Ovary (tissue), 9 donors: ENCODE results near the gene GUCA2A. TPM values are rescaled to one million over a fixed set of nuclear protein-coding genes. Genes with fewer than 3 reads are reported as not detected.

Source experiments
- DNase-seq, 5 donors: peaks; one replicate each; pipeline ENCODE4 v3.0.0-alpha.2; 2019 to 2020
- H3K27ac ChIP-seq, 2 donors: fragments of 200-600 bp; one replicate each; pipeline versions ENCODE4 v1.5.1 to v1.8.0; 2019 to 2022
- H3K27me3 ChIP-seq: fragments of 200-600 bp; one replicate; pipeline ENCODE4 v1.8.0; 2022
- H3K36me3 ChIP-seq: fragments of 200-600 bp; sonication (generic); one replicate; pipeline ENCODE4 v1.5.1; 2019
- H3K4me1 ChIP-seq: one replicate; pipeline ENCODE4 v1.8.1; 2013; ENCODE audit warnings: mild to moderate bottlenecking, moderate library complexity; ENCODE audit not compliant: insufficient read depth
- H3K4me3 ChIP-seq: fragments of 200-600 bp; sonication (generic); one replicate; pipeline ENCODE4 v1.5.1; 2017
- H3K9me3 ChIP-seq, 2 donors: fragments of 200-600 bp in 1 of 2; sonication (generic) in 1 of 2; one replicate each; pipeline versions ENCODE4 v1.5.1 to v1.8.1; 2013 to 2019; ENCODE audit warnings: mild to moderate bottlenecking in 1 of 2, moderate library complexity in 1 of 2
- EP300 ChIP-seq: sonication (generic); formaldehyde crosslinking; IDR thresholded peaks from one replicate; pipeline ENCODE4 v1.6.1; 2017; ENCODE audit warnings: antibody characterized with exemption
- POLR2A ChIP-seq: fragments of 450-650 bp; IDR thresholded peaks from one replicate; pipeline ENCODE4 v1.6.1; 2017; ENCODE audit warnings: antibody characterized with exemption, mild to moderate bottlenecking, moderate library complexity
- WGBS, 3 donors: extraction: QIAGEN DNeasy Blood & Tissue Kit in 1 of 3; methylation state at CpG; one replicate each; pipeline versions ENCODE4 v1.1.5 to v1.1.7; 2013 to 2017; 5-methylcytosine and 5-hydroxymethylcytosine counted together
- intact Hi-C, 4 donors: fragments of 100-400 bp; cut with DNase I; formaldehyde crosslinking; loops; one replicate each; pipeline versions ENCODE4 v1.11.0 to v1.15.1; 2022 to 2023
- polyA plus RNA-seq, 2 donors: library from polyadenylated mRNA; stranded (reverse); fragments of 200-250 nt in 1 of 2; fragments of 350-450 nt in 1 of 2; fragmentation: Illumina TruSeq in 1 of 2; extraction: RNeasy Lipid Tissue Mini Kit (QIAGEN cat#74804) in 1 of 2; gene quantifications; one replicate each; pipeline ENCODE4 v1.2.3, GENCODE V29; 2013 to 2014
- total RNA-seq, 7 donors: library from RNA; depleted of rRNA in 2 of 7; stranded (reverse); fragments of >200 nt in 2 of 7; fragmentation: NEBNext Ultra II Directional in 3 of 7; extraction: Animal tissue kit (Norgen Biotek cat#: 25700) in 3 of 7; gene quantifications; one replicate each; pipeline versions ENCODE4 v1.1.0 to v1.2.4, GENCODE V29; 2016 to 2023
- TF ChIP-seq, protein P1 (sequence below), 3 donors: fragments of 450-650 bp in 2 of 3; fragments of 200-600 bp in 1 of 3; IDR thresholded peaks; one replicate each; pipeline versions ENCODE4 v1.5.1 to v1.8.0; 2016 to 2022; ENCODE audit warnings: antibody characterized with exemption in 3 of 3, mild to moderate bottlenecking in 1 of 3
- donor health status: DM: no; HTN: no; CAD: no; lungs with moderate emphysema.
- donor health status: DM: no; HTN: no; CAD: no.
- donor health status: Bipolar disorder and iron deficiency.
- donor health status: DM: yes; HTN: yes; CAD: no.
- donor health status: DM: no; HTN: no; CAD: no.
- donor health status: DM: yes; HTN: yes; CAD: no.

The GUCA2A gene
- total and polyA plus RNA-seq, 9 donors = 7.7 TPM; not detected in 8

- TF ChIP-seq EP300 (no peak), POLR2A (no peak)
- TF ChIP-seq, protein P1, sequence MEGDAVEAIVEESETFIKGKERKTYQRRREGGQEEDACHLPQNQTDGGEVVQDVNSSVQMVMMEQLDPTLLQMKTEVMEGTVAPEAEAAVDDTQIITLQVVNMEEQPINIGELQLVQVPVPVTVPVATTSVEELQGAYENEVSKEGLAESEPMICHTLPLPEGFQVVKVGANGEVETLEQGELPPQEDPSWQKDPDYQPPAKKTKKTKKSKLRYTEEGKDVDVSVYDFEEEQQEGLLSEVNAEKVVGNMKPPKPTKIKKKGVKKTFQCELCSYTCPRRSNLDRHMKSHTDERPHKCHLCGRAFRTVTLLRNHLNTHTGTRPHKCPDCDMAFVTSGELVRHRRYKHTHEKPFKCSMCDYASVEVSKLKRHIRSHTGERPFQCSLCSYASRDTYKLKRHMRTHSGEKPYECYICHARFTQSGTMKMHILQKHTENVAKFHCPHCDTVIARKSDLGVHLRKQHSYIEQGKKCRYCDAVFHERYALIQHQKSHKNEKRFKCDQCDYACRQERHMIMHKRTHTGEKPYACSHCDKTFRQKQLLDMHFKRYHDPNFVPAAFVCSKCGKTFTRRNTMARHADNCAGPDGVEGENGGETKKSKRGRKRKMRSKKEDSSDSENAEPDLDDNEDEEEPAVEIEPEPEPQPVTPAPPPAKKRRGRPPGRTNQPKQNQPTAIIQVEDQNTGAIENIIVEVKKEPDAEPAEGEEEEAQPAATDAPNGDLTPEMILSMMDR (IDR thresholded peaks at IDR 0.05) = no peak
- Histone ChIP-seq H3K27me3 (no peaks in the 10 kb centered on the region), H3K4me1 (no peaks in the 10 kb centered on the region), H3K9me3 (no peaks in the 10 kb centered on the region), H3K4me3 (no peak overlapping the region), H3K27ac (no peak overlapping the region), H3K36me3 (no peaks in the 10 kb centered on the region)
- no peak for DNase-seq
- intact Hi-C loops = no loop called here
- WGBS, 3 donors = 75 to 85% (median 83%) methylated on average over 5 of the region's 5 CpGs
These were observed 2.4 kb downstream of the GUCA2A start for GRCh38 chr1:42162181-42162580.

DNA sequence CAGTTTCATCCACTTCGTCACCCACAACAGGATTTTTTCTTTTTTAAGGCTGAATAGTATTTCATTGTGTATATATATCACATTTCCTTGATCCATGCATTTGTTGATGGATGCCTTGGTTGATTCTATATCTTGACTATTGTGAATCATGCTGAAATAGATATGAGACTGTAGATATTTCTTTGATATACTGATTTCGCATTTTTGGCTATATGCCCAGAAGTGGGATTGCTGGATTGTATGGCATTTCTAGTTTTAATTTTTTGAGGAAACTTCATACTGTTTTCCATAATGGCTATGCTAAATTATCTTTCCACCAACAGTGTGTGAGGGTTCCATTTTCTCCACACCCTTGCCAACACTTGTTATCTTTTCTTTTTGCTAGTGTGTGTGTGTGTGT lies 6.4 kb downstream of the GUCA2A start:
- no peak overlapping the region for H3K4me3 ChIP-seq
- WGBS, 3 donors = 72 to 77% (median 72%) methylated on average over 2 of the region's 2 CpGs
- no peaks in the 10 kb centered on the region for H3K9me3 ChIP-seq
- intact Hi-C loops = no loop called here
- H3K27ac ChIP-seq = no peak overlapping the region
- TF ChIP-seq POLR2A (no peak), EP300 (no peak)
- TF ChIP-seq, protein P1 (IDR thresholded peaks at IDR 0.05) = no peak
- no peaks in the 10 kb centered on the region for H3K36me3 ChIP-seq
- H3K27me3 ChIP-seq = no peaks in the 10 kb centered on the region
- no peak for DNase-seq
- no peaks in the 10 kb centered on the region for H3K4me1 ChIP-seq

DNA sequence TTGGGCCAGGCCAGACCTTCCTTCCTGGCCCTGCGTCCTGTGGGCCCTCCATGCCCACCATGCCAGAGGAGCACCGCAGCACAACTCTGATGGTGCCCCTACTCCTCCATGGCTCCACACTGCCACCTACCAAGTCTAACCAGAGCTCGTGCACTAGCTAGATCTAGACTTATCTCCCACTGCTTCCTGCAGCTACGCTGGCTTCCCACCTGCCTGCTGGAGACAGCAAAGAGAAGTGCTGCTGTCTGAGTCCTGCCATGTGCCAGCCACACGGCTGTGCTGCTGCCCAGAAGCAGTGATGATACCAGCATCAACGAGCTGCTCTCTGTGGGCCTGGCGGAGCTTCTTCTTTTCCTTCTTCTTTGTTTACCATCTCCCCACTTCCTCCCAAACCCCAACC lies 6.9 kb downstream of the GUCA2A start:
- Histone ChIP-seq H3K4me3 (no peak overlapping the region), H3K27ac (no peak overlapping the region), H3K9me3 (no peaks in the 10 kb centered on the region), H3K4me1 (no peaks in the 10 kb centered on the region), H3K27me3 (no peaks in the 10 kb centered on the region), H3K36me3 (no peaks in the 10 kb centered on the region)
- 60 to 66% (median 63%) methylated on average over 7 of the region's 7 CpGs for WGBS, 3 donors
- intact Hi-C loops = no loop called here
- TF ChIP-seq POLR2A = no peak
- no peak for TF ChIP-seq EP300
- TF ChIP-seq, protein P1 (IDR thresholded peaks at IDR 0.05) = no peak
- no peak for DNase-seq

DNA sequence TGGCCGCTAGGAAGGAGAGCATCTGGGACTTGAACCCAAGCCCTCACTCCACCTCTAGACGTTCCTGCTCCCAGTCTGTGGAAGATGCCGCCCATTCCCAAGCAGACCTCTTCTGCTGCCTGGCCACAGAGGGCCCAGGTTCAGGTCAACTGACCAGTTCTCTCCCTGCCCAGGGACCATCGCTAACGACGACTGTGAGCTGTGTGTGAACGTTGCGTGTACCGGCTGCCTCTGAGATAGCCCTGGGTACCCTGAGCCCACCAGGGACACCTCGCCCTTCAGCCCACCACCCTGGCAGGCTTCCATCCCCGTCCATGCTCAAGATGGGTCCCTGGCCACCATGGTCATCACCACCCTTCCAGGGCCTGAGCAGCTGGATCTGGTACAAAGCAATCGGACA lies 9.2 kb downstream of the GUCA2A start:
- H3K4me3 ChIP-seq = no peak overlapping the region
- H3K36me3 ChIP-seq = no peaks in the 10 kb centered on the region
- H3K27me3 ChIP-seq = no peaks in the 10 kb centered on the region
- no peak for DNase-seq
- H3K4me1 ChIP-seq = no peaks in the 10 kb centered on the region
- H3K9me3 ChIP-seq = no peaks in the 10 kb centered on the region
- H3K27ac ChIP-seq = no peak overlapping the region
- intact Hi-C loops = no loop called here
- 78 to 81% (median 80%) methylated on average over 12 of the region's 12 CpGs for WGBS, 3 donors
- TF ChIP-seq EP300 (no peak), POLR2A (no peak)
- TF ChIP-seq, protein P1 (IDR thresholded peaks at IDR 0.05) = no peak

DNA sequence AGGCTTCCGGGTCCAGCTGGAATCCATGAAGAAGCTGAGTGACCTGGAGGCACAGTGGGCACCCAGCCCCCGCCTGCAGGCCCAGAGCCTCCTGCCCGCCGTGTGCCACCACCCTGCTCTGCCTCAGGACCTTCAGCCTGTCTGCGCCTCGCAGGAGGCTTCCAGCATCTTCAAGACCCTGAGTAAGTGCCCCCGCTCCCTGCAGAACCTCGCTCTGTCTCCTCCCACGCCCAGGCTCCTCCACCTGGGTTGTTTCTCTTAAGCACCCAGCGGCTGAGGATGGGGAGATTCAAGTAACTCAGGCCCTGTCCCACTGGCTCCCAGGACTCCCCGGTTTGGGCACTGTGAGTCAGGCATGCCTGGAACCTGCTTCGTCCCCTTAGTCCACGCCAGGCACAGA lies 9.9 kb downstream of the GUCA2A start:
- no peaks in the 10 kb centered on the region for H3K36me3 ChIP-seq
- intact Hi-C loops = no loop called here
- H3K4me3 ChIP-seq = no peak overlapping the region
- TF ChIP-seq, protein P1 (IDR thresholded peaks at IDR 0.05) = no peak
- DNase-seq = no peak
- no peaks in the 10 kb centered on the region for H3K9me3 ChIP-seq
- H3K4me1 ChIP-seq = no peaks in the 10 kb centered on the region
- no peak overlapping the region for H3K27ac ChIP-seq
- no peaks in the 10 kb centered on the region for H3K27me3 ChIP-seq
- whole genome bisulfite sequencing, 3 donors = 73 to 77% (median 74%) methylated on average over 13 of the region's 13 CpGs
